ENCODE data around the gene CD276. TPM values are rescaled to one million over a fixed set of nuclear protein-coding genes. Genes with fewer than 3 reads are reported as not detected.

Gene CD276
- total RNA-seq, 1 experiment from 2014 or later = 133 TPM

DNA sequence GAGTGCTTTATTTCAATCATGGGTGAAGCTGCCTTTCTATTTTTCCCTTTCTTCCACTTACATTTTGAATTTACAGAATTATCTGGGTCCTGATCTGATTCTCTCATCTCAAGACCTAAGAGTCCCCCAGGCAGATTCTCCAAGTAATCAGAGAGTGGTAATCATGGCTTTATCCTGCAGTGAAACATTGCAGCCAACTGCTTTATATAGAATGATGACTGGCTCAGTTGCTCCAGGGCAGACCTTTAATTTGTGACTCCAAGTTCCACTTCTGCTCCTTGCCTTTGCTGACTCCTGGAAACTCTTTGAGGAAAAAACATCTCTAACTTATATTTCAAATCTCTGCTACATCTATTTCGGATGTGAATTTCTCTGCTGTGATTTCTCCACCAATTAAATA is 25.5 kb upstream of the CD276 start:
- no peaks in the 10 kb centered on the region for H3K79me1 ChIP-seq (ENCODE audit: insufficient read depth, low read depth, low read length, poor library complexity, severe bottlenecking)
- Mint-ChIP-seq H3K4me1 (no peaks in the 10 kb centered on the region), H3K4me3 (no peak overlapping the region), H3K27ac (no peak overlapping the region), H3K9me3 (no peaks in the 10 kb centered on the region), H3K36me3 (ENCODE audit: insufficient read depth in 1 of 3, low read depth in 3 of 3) (no peaks in the 10 kb centered on the region), H3K27me3 (ENCODE audit: low read depth) (no peaks in the 10 kb centered on the region; the same call in none of the 2 replicates)
- no peak overlapping the region for H4K91ac ChIP-seq (ENCODE audit: insufficient read length, low read depth, low read length)
- H3K79me2 ChIP-seq (ENCODE audit: insufficient read depth, low read length) = no peaks in the 10 kb centered on the region
- no peak overlapping the region for H2BK120ac ChIP-seq (ENCODE audit: low read depth, low read length, poor library complexity, severe bottlenecking)
- no peak overlapping the region for H4K8ac ChIP-seq (replicated peaks; ENCODE audit: insufficient read length, low read depth, low read length)
- no peak overlapping the region for H4K5ac ChIP-seq (ENCODE audit: insufficient read length, low read depth, low read length)
- TF ChIP-seq, protein P1, sequence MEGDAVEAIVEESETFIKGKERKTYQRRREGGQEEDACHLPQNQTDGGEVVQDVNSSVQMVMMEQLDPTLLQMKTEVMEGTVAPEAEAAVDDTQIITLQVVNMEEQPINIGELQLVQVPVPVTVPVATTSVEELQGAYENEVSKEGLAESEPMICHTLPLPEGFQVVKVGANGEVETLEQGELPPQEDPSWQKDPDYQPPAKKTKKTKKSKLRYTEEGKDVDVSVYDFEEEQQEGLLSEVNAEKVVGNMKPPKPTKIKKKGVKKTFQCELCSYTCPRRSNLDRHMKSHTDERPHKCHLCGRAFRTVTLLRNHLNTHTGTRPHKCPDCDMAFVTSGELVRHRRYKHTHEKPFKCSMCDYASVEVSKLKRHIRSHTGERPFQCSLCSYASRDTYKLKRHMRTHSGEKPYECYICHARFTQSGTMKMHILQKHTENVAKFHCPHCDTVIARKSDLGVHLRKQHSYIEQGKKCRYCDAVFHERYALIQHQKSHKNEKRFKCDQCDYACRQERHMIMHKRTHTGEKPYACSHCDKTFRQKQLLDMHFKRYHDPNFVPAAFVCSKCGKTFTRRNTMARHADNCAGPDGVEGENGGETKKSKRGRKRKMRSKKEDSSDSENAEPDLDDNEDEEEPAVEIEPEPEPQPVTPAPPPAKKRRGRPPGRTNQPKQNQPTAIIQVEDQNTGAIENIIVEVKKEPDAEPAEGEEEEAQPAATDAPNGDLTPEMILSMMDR (conservative IDR thresholded peaks at IDR 0.05) = no peak
- no peak overlapping the region for H3K4ac ChIP-seq (ENCODE audit: low read depth, low read length)
- H2AFZ ChIP-seq (ENCODE audit: low read length) = no peak overlapping the region
- H3K56ac ChIP-seq (ENCODE audit: insufficient read length, low read depth, low read length) = no peak overlapping the region
- no peak for DNase-seq
- H2BK5ac ChIP-seq (ENCODE audit: insufficient read length, low read length) = no peak overlapping the region
- no peaks in the 10 kb centered on the region for H3K27me3 ChIP-seq (ENCODE audit: insufficient read depth, low read length)
- no peak overlapping the region for H3K14ac ChIP-seq (ENCODE audit: insufficient read depth, low read length)
- H3K4me2 ChIP-seq (ENCODE audit: insufficient read depth, insufficient read length, low read length) = no peak overlapping the region
- no peak overlapping the region for H3K27ac ChIP-seq (ENCODE audit: insufficient read length, low read depth, low read length)
- no CpG with 5 or more reads among the region's 1 CpG for WGBS (ENCODE audit: extremely low coverage, insufficient read length, low lambda C conversion rate)
- no peak overlapping the region for H2BK20ac ChIP-seq (ENCODE audit: low read depth, low read length, poor library complexity, severe bottlenecking)
- H2BK12ac ChIP-seq (ENCODE audit: insufficient read length, low read depth, low read length) = no peak overlapping the region
- H3K18ac ChIP-seq (ENCODE audit: insufficient read length, low read depth, low read length) = no peak overlapping the region
- H2BK15ac ChIP-seq (ENCODE audit: low read depth, low read length) = no peak overlapping the region
- no peaks in the 10 kb centered on the region for H3K9me3 ChIP-seq (ENCODE audit: control insufficient read depth, low read depth, low read length)
- H4K20me1 ChIP-seq (ENCODE audit: control insufficient read depth, insufficient read depth, insufficient read length) = no peaks in the 10 kb centered on the region
- no peak overlapping the region for H3T11ph ChIP-seq (ENCODE audit: low read length)
- no peaks in the 10 kb centered on the region for H3K4me1 ChIP-seq (ENCODE audit: insufficient read depth, low read length)
- H2AK5ac ChIP-seq (ENCODE audit: insufficient read length, low read length) = no peak overlapping the region
- H3K9ac ChIP-seq (ENCODE audit: extremely low read depth, insufficient read length, low read length) = no peak overlapping the region
- H3K23me2 ChIP-seq (ENCODE audit: insufficient read length, low read depth, low read length, poor library complexity, severe bottlenecking) = no peaks in the 10 kb centered on the region
- H3K23ac ChIP-seq (ENCODE audit: insufficient read length, low read depth, low read length) = no peak overlapping the region
